Endothelial cell of umbilical vein (primary cell): ENCODE data around the gene P2RX1. TPM values are rescaled to one million over a fixed set of nuclear protein-coding genes. Genes with fewer than 3 reads are reported as not detected.

Experiments
- BruUV-seq: library from RNA; stranded (reverse); fragments of 400-500 nt; replicated peaks from 2 replicates; lab custom pipeline; 2021; lab: Mats Ljungman, UMichigan
- CTCF ChIA-PET: fragments of 300-600, 350-600 bp; sonication (Branson Sonifier 250); formaldehyde crosslinking; loops from one replicate; lab custom pipeline; 2021; ENCODE audit warnings: antibody characterized with exemption, inconsistent platforms; lab: Charles Lee
- POLR2A ChIA-PET: fragments of 300-600, 350-600 bp; sonication (Branson Sonifier 250); formaldehyde crosslinking; loops from one replicate; lab custom pipeline; 2021; ENCODE audit warnings: antibody characterized with exemption, inconsistent platforms; lab: Charles Lee
- DNase-seq: peaks from one replicate; pipeline ENCODE4 v3.0.0-alpha.2; 2011; ENCODE audit warnings: low read depth, low spot score
- FAIRE-seq: peaks from 2 replicates; lab custom pipeline; 2011; peaks lifted over from hg19 to GRCh38; lab: Jason Lieb, UNC
- H2AFZ ChIP-seq: 2 replicates; pipeline ENCODE4 v1.6.0; 2012; ENCODE audit warnings: low read depth, low read length, control low read depth, inconsistent platforms
- H3K27ac ChIP-seq: 2 replicates; pipeline ENCODE4 v1.5.1; 2011; ENCODE audit warnings: low read depth, mild to moderate bottlenecking, control low read depth, low read length, moderate library complexity; ENCODE audit not compliant: insufficient read depth
- H3K27me3 ChIP-seq, 2 experiments: 2 replicates each; pipeline versions ENCODE4 v1.6.0 to v1.6.1; 2011; ENCODE audit warnings: low read length in 2 of 2, mixed read lengths in 1 of 2; ENCODE audit not compliant: control insufficient read depth in 2 of 2, insufficient read depth in 2 of 2
- H3K36me3 ChIP-seq, 2 experiments: 2 replicates in 1 of 2; 3 replicates in 1 of 2; pipeline ENCODE4 v1.5.1; 2011; ENCODE audit warnings: low read length in 2 of 2, mild to moderate bottlenecking in 1 of 2, moderate library complexity in 1 of 2; ENCODE audit not compliant: control insufficient read depth in 2 of 2, insufficient read depth in 2 of 2; ENCODE audit errors: extremely low read depth in 1 of 2
- H3K4me1 ChIP-seq: 3 replicates; pipeline ENCODE4 v1.5.1; 2011; ENCODE audit warnings: mild to moderate bottlenecking, low read length; ENCODE audit not compliant: control insufficient read depth, insufficient read depth; ENCODE audit errors: extremely low read depth
- H3K4me2 ChIP-seq: 2 replicates; pipeline ENCODE4 v1.6.1; 2011; ENCODE audit warnings: low read length, control low read depth, mixed read lengths; ENCODE audit not compliant: insufficient read depth
- H3K4me3 ChIP-seq, 3 experiments: fragments of 200-600 bp in 1 of 3; sonication (generic), shearing (Covaris generic) in 1 of 3; replicated peaks in 1 of 3; 2 replicates each; pipeline ENCODE4 v1.5.1; 2011 to 2016; ENCODE audit warnings: control low read depth in 3 of 3, low read length in 3 of 3, mild to moderate bottlenecking in 2 of 3, inconsistent platforms in 1 of 3, low read depth in 1 of 3, moderate library complexity in 1 of 3; ENCODE audit not compliant: insufficient read depth in 1 of 3
- H3K79me2 ChIP-seq: 2 replicates; pipeline ENCODE4 v1.6.0; 2012; ENCODE audit warnings: low read length, inconsistent platforms; ENCODE audit not compliant: control insufficient read depth, insufficient read depth
- H3K9ac ChIP-seq: replicated peaks from 2 replicates; pipeline ENCODE3; 2011; ENCODE audit warnings: low read length, control low read depth; ENCODE audit not compliant: insufficient read depth; ENCODE audit errors: extremely low read depth
- H3K9me1 ChIP-seq: replicated peaks from 3 replicates; pipeline ENCODE4 v1.6.0; 2011; ENCODE audit warnings: mild to moderate bottlenecking, low read length; ENCODE audit not compliant: control insufficient read depth, insufficient read depth; ENCODE audit errors: extremely low read depth
- H3K9me3 ChIP-seq: replicated peaks from 2 replicates; pipeline ENCODE4 v1.5.1; 2012; ENCODE audit warnings: low read length, inconsistent platforms; ENCODE audit not compliant: control insufficient read depth, insufficient read depth
- H4K20me1 ChIP-seq: replicated peaks from 2 replicates; pipeline ENCODE3; 2011; ENCODE audit warnings: mild to moderate bottlenecking, low read length; ENCODE audit not compliant: control insufficient read depth, insufficient read depth; ENCODE audit errors: extremely low read depth
- CTCF ChIP-seq, 2 donors: IDR thresholded peaks; 1 replicate in 1 of 2; 2 replicates in 1 of 2; pipeline ENCODE4 v1.5.1; 2011; ENCODE audit warnings: low read length in 2 of 2, mild to moderate bottlenecking in 2 of 2, moderate library complexity in 2 of 2, control low read depth in 1 of 2, inconsistent platforms in 1 of 2, low read depth in 1 of 2; ENCODE audit not compliant: insufficient read depth in 1 of 2; ENCODE audit errors: extremely low read depth in 1 of 2
- EZH2 ChIP-seq: IDR thresholded peaks from 2 replicates; pipeline ENCODE4 v1.6.1; 2012; ENCODE audit warnings: borderline replicate concordance, low read depth, mild to moderate bottlenecking, moderate library complexity, low read length, inconsistent platforms; ENCODE audit not compliant: severe bottlenecking
- FOS ChIP-seq: IDR thresholded peaks from 2 replicates; pipeline ENCODE4 v1.6.1; 2011; ENCODE audit warnings: mild to moderate bottlenecking, low read length, moderate library complexity, borderline replicate concordance; ENCODE audit not compliant: insufficient read depth
- GATA2 ChIP-seq: IDR thresholded peaks from 2 replicates; pipeline ENCODE4 v1.7.0; 2011; ENCODE audit warnings: low read depth, mild to moderate bottlenecking, moderate library complexity, mixed read lengths, low read length; ENCODE audit not compliant: insufficient read length, insufficient read depth
- JUN ChIP-seq: IDR thresholded peaks from 2 replicates; pipeline ENCODE4 v1.6.1; 2011; ENCODE audit warnings: borderline replicate concordance, low read depth; ENCODE audit not compliant: insufficient read length, insufficient read depth
- MAX ChIP-seq: IDR thresholded peaks from 2 replicates; pipeline ENCODE4 v1.6.1; 2011; ENCODE audit not compliant: insufficient read depth, insufficient read length
- MYC ChIP-seq: IDR thresholded peaks from one replicate; pipeline ENCODE4 v1.6.1; 2011; ENCODE audit warnings: mild to moderate bottlenecking, low read depth, low read length
- POLR2A ChIP-seq: IDR thresholded peaks from 2 replicates; pipeline ENCODE4 v1.6.1; 2012; ENCODE audit warnings: low read depth, mild to moderate bottlenecking, control low read depth, low read length
- POLR2AphosphoS5 ChIP-seq: IDR thresholded peaks from 2 replicates; pipeline ENCODE4 v1.6.1; 2012; ENCODE audit warnings: low read depth, mild to moderate bottlenecking, control low read depth, low read length, moderate library complexity; ENCODE audit not compliant: insufficient read depth
- dilution Hi-C: fragments of 300-500 bp; cut with MboI; formaldehyde crosslinking; loops from one replicate; pipeline ENCODE4 v1.15.0; 2019; ENCODE audit warnings: low sequenced_read_pairs; ENCODE audit not compliant: extremely low pct_ligation_motif_present
- intact Hi-C: fragments of 100-400 bp; cut with micrococcal nuclease; formaldehyde crosslinking; loops from one replicate; pipeline ENCODE4 v1.10.0; 2022
- polyA plus RNA-seq, 4 experiments: library from polyadenylated mRNA; depleted of rRNA in 3 of 4; stranded (reverse) in 3 of 4; unstranded in 1 of 4; fragments of >200 nt; gene quantifications; 2 replicates each; pipeline versions ENCODE4 v1.2.1 to v1.2.3, GENCODE V29; 2011 to 2012; ENCODE audit warnings: missing spikeins in 1 of 4
- total RNA-seq: library from RNA; stranded (reverse); gene quantifications from 2 replicates; pipeline ENCODE4 v1.2.3, GENCODE V29; 2021

P2RX1 gene
- total and polyA plus RNA-seq, 2 donors (not counting 3 experiments of a cell fraction or from before 2014, with no cell fraction given), result not detected

DNA sequence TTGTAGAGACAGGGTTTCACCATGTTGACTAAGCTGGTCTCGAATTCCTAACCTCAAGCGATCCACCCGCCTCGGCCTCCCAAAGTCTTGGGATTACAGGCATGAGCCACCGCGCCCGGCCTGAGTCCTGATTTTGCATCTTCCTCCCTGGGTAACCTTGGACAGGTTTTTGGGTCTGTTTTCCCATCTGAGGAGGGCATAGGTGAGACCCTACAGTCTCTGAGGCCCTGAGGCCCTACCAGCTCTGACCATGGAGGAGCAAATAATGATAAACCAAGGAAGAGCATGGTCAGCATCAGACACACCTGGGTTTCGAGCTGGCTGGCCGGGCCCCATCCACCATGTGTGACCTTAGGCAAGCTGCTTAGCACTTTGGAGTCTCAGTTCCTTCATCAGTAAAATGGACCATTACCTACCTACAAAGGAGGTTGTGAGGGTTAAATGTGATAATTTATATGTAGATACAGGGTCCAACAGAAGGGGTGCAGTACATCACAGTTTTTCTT lies 69.0 kb downstream of the P2RX1 start:
- BruUV-seq, result no TSS peak
- Histone ChIP-seq H3K79me2 (peaks cover 32% of the 10 kb centered on the region), H3K36me3 (peaks cover 3 to 4% of the 10 kb centered on the region in 2 experiments), H3K27me3 (no peaks in the 10 kb centered on the region), H2AFZ (no peak overlapping the region), H3K4me1 (peaks cover 9% of the 10 kb centered on the region), H3K4me3 (no peak overlapping the region), H3K9ac (no peak overlapping the region), H3K27ac (no peak overlapping the region), H3K9me1 (no peaks in the 10 kb centered on the region), H3K4me2 (no peak overlapping the region), H4K20me1 (no peaks in the 10 kb centered on the region), H3K9me3 (no peaks in the 10 kb centered on the region)
- ChIA-PET CTCF (interaction anchor here (0.7 to 5.4 kb wide), 6 partner anchors 9 to 110 kb away, joined by 3 to 63 read pairs (median 16); partner anchors contain the start of gene CAMKK1), POLR2A (no interaction called here)
- FAIRE-seq, result no peak
- no peak for DNase-seq
- no peak for TF ChIP-seq GATA2
- no peak for TF ChIP-seq MAX
- TF ChIP-seq POLR2AphosphoS5, result no peak
- TF ChIP-seq FOS, result no peak
- TF ChIP-seq CTCF (IDR thresholded peaks at IDR 0.05; ENCODE audit: extremely low read depth in 1 of 2, insufficient read depth in 1 of 2, low read depth in 1 of 2, low read length in 2 of 2), result no peak
- no peak for TF ChIP-seq EZH2
- no peak for TF ChIP-seq MYC
- TF ChIP-seq POLR2A, result no peak
- TF ChIP-seq JUN, result no peak
- dilution Hi-C loops (no loop called here), intact Hi-C loops (loop anchor here (5.0 kb wide), 1 partner anchor 110 kb away; no protein-coding TSS in a partner anchor)

Other genes with a start within 250 kb of the P2RX1 start
- gene TAX1BP3, start 247.9 kb downstream of the P2RX1 start, total RNA-seq, result 247 and 254 TPM in 2 replicates
- 315 and 359 TPM in 2 replicates for gene TAX1BP3, start 247.9 kb downstream of the P2RX1 start, polyA plus RNA-seq
- gene EMC6, start 247.7 kb downstream of the P2RX1 start, total RNA-seq, result 54.0 and 62.2 TPM in 2 replicates
- 105 and 148 TPM in 2 replicates for gene EMC6, start 247.7 kb downstream of the P2RX1 start, polyA plus RNA-seq
- 0.22 and 0.37 TPM in 2 replicates for gene P2RX5, start 220.3 kb downstream of the P2RX1 start, total RNA-seq
- gene P2RX5, start 220.3 kb downstream of the P2RX1 start, polyA plus RNA-seq, result 0.10 and 0.19 TPM in 2 replicates
- gene HASPIN, start 192.6 kb downstream of the P2RX1 start, total RNA-seq, result 11.8 and 13.2 TPM in 2 replicates
- gene HASPIN, start 192.6 kb downstream of the P2RX1 start, polyA plus RNA-seq, result 2.7 TPM in 2 replicates
- 29.6 and 32.6 TPM in 2 replicates for gene ITGAE, start 115.3 kb downstream of the P2RX1 start, total RNA-seq
- gene ITGAE, start 115.3 kb downstream of the P2RX1 start, polyA plus RNA-seq, result 46.3 and 71.6 TPM in 2 replicates
- 51.1 and 52.2 TPM in 2 replicates for gene NCBP3, start 70.2 kb downstream of the P2RX1 start, total RNA-seq
- 13.7 and 18.2 TPM in 2 replicates for gene NCBP3, start 70.2 kb downstream of the P2RX1 start, polyA plus RNA-seq
- 5.7 and 6.1 TPM in 2 replicates for gene CAMKK1, start 23.4 kb downstream of the P2RX1 start, total RNA-seq
- gene CAMKK1, start 23.4 kb downstream of the P2RX1 start, polyA plus RNA-seq, result 4.3 and 4.5 TPM in 2 replicates
- gene ATP2A3, start 48.0 kb upstream of the P2RX1 start, total RNA-seq, result 0.55 and 0.78 TPM in 2 replicates
- gene ATP2A3, start 48.0 kb upstream of the P2RX1 start, polyA plus RNA-seq, result 0.37 TPM in 2 replicates
- gene ZZEF1, start 226.6 kb upstream of the P2RX1 start, total RNA-seq, result 42.5 and 52.1 TPM in 2 replicates
- gene ZZEF1, start 226.6 kb upstream of the P2RX1 start, polyA plus RNA-seq, result 15.7 and 20.7 TPM in 2 replicates
- gene CYB5D2, start 226.7 kb upstream of the P2RX1 start, total RNA-seq, result 12.6 and 13.3 TPM in 2 replicates
- 28.4 and 30.2 TPM in 2 replicates for gene CYB5D2, start 226.7 kb upstream of the P2RX1 start, polyA plus RNA-seq